Lung (tissue), 12 donors: Measurements from ENCODE around the gene HDGF. TPM values are rescaled to one million over a fixed set of nuclear protein-coding genes. Genes with fewer than 3 reads are reported as not detected.

Experiments
- ATAC-seq: fragments of 200-7000 bp; cut with Tn5 transposase; one replicate; pipeline ENCODE4 v1.9.1; 2020; ENCODE audit warnings: moderate number of reproducible peaks; ENCODE audit not compliant: insufficient read depth, low FRiP score
- DNase-seq, 3 donors: peaks; one replicate each; pipeline ENCODE4 v3.0.0-alpha.2; 2013 to 2017
- H3K27ac ChIP-seq, 2 donors: one replicate each; pipeline ENCODE4 v1.5.1; 2013; ENCODE audit warnings: mild to moderate bottlenecking in 2 of 2, moderate library complexity in 2 of 2, control low read depth in 1 of 2, inconsistent platforms in 1 of 2, low read depth in 1 of 2, low read length in 1 of 2
- H3K27me3 ChIP-seq, 3 donors: one replicate each; pipeline ENCODE4 v1.5.1; 2013; ENCODE audit warnings: low read length in 2 of 3; ENCODE audit not compliant: control insufficient read depth in 3 of 3, insufficient read depth in 3 of 3
- H3K36me3 ChIP-seq, 4 donors: one replicate each; pipeline ENCODE4 v1.5.1; 2013; ENCODE audit warnings: low read length in 4 of 4, mild to moderate bottlenecking in 1 of 4, moderate library complexity in 1 of 4; ENCODE audit not compliant: control insufficient read depth in 4 of 4, insufficient read depth in 4 of 4
- H3K4me1 ChIP-seq, 5 donors: one replicate each; pipeline ENCODE4 v1.5.1; 2013; ENCODE audit warnings: low read length in 5 of 5, mild to moderate bottlenecking in 2 of 5, moderate library complexity in 1 of 5; ENCODE audit not compliant: control insufficient read depth in 5 of 5, insufficient read depth in 5 of 5
- H3K4me3 ChIP-seq: one replicate; pipeline ENCODE4 v1.5.1; 2013; ENCODE audit warnings: mild to moderate bottlenecking, control low read depth, moderate library complexity
- H3K9ac ChIP-seq, 2 donors: one replicate each; pipeline ENCODE4 v1.5.1; 2013; ENCODE audit warnings: low read length in 2 of 2, control low read depth in 1 of 2; ENCODE audit not compliant: insufficient read depth in 1 of 2
- H3K9me3 ChIP-seq, 4 donors: one replicate each; pipeline ENCODE4 v1.5.1; 2013; ENCODE audit warnings: low read length in 3 of 4, mild to moderate bottlenecking in 1 of 4, moderate library complexity in 1 of 4; ENCODE audit not compliant: control insufficient read depth in 4 of 4, insufficient read depth in 3 of 4
- WGBS, 2 donors: extraction: QIAGEN DNeasy Blood & Tissue Kit; methylation state at CpG; one replicate each; pipeline ENCODE4 v1.1.7; 2013; 5-methylcytosine and 5-hydroxymethylcytosine counted together
- polyA plus RNA-seq, 2 donors: library from polyadenylated mRNA; stranded (reverse); fragments of 200-250 nt; gene quantifications; one replicate each; pipeline ENCODE4 v1.2.1, GENCODE V29; 2013
- total RNA-seq, 2 donors: library from RNA; depleted of rRNA in 1 of 2; stranded (reverse); fragments of >200 nt in 1 of 2; gene quantifications; one replicate each; pipeline ENCODE4 v1.2.1, GENCODE V29; 2014 to 2021
- TF ChIP-seq, protein P1 (sequence below): IDR thresholded peaks from 2 replicates; pipeline ENCODE4 v1.5.1; 2012; ENCODE audit warnings: mild to moderate bottlenecking; ENCODE audit errors: control extremely low read depth, extremely low read depth
- donor health status: control.
- donor health status: control.
- donor health status: Bipolar disorder and iron deficiency.
- donor health status: healthy.
- donor health status: DM: yes; HTN: yes; CAD: no.

Gene HDGF
- total and polyA plus RNA-seq, 4 donors, result 104 to 226 (median 185) TPM

DNA sequence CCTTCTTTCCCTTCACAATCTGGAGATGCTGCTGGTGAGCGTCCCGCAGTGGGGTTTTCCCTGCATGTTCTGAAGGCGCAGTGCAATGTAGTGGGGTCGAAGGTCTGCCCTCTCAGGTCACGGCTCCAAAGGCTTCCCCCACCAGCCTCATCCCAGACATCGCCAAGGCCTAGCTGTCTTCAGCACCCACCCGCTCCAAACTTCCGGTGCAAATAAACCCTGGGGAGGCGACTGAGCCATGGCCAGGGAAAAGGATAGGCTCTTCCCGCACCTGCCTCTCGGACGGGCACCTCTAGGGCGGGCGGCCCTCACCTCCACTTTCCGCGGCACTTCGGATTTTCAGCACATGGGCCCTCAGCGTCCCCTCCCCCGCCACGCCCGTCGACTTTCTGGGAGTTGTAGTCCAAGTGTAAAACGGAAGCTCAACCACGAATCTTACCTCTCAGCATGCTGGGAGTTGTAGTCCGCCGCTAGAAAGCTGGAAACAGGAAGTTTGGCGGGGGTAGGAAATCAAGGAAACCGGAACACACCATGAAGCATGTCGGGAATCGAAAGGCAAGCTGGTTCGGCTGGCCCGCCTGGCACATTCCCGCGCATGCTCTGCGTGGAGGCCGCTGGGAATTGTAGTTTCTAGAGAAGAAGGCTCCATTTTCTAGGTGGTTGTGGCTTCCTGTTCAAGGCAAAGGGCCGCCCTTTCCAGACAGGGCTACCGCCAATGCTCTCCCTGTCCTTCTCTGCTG lies 10.6 kb downstream of the HDGF start, which contains the start of gene MRPL24:
Gene MRPL24 (minus strand): TSS at position 348 of the 740 bp plus-strand sequence. CDS start 2,384 bp downstream, outside the sequence.
- peak; percentile 99 to 100 (median 100) for DNase-seq
- Histone ChIP-seq H3K9me3 (no peaks in the 10 kb centered on the region), H3K9ac (peak within 1 kb of the TSS in 1 of 2 donors; percentile 36), H3K4me1 (peaks cover 0 to 15% (median 0%) of the 10 kb centered on the region in 5 donors), H3K27me3 (no peaks in the 10 kb centered on the region), H3K36me3 (peaks cover 4 to 37% (median 18%) of the 10 kb centered on the region in 4 donors), H3K27ac (peak within 1 kb of the TSS; percentile 71 to 89), H3K4me3 (peak within 1 kb of the TSS; percentile 61)
- TF ChIP-seq, protein P1, sequence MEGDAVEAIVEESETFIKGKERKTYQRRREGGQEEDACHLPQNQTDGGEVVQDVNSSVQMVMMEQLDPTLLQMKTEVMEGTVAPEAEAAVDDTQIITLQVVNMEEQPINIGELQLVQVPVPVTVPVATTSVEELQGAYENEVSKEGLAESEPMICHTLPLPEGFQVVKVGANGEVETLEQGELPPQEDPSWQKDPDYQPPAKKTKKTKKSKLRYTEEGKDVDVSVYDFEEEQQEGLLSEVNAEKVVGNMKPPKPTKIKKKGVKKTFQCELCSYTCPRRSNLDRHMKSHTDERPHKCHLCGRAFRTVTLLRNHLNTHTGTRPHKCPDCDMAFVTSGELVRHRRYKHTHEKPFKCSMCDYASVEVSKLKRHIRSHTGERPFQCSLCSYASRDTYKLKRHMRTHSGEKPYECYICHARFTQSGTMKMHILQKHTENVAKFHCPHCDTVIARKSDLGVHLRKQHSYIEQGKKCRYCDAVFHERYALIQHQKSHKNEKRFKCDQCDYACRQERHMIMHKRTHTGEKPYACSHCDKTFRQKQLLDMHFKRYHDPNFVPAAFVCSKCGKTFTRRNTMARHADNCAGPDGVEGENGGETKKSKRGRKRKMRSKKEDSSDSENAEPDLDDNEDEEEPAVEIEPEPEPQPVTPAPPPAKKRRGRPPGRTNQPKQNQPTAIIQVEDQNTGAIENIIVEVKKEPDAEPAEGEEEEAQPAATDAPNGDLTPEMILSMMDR, result no peak
- WGBS, 2 donors, result 1% methylated on average over 38 of the region's 38 CpGs
- ATAC-seq, result peak; percentile 93

DNA sequence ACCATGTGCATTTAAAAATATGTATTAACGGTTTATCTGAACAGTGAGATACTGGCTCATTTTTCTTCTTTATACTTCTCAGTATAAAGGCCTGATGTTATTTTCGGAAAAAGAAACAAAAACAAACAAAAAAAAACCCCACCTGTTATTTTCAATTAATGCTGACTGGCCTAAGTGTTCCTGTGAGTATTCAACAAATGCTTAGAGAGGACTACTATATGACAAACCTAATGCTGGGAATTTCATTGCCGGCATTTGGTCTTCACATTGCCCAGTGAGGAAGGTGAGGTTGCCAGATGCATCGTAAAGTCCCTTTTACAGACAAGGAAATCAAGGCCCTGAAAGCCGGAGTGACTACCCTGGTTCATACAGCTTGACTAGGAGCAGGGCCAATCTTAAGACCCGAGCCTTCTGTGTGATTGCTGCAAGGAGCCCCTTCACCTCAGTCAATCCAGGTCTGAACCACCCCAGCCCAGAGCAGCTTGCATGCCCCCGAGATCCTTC lies 11.2 kb downstream of the HDGF start:
- TF ChIP-seq, protein P1, result no peak
- 22 to 23% methylated on average over 7 of the region's 7 CpGs for WGBS, 2 donors
- H3K36me3 ChIP-seq, result peaks cover 4 to 38% (median 15%) of the 10 kb centered on the region in 4 donors
- peak overlapping the region; percentile 61 for H3K4me3 ChIP-seq
- H3K9me3 ChIP-seq, result no peaks in the 10 kb centered on the region
- H3K27ac ChIP-seq, result peak overlapping the region; percentile 22 to 40
- peak overlapping the region in 1 of 2 donors; percentile 36 for H3K9ac ChIP-seq
- peaks cover 0 to 15% (median 0%) of the 10 kb centered on the region in 5 donors for H3K4me1 ChIP-seq
- DNase-seq (peak in 1 of 3 donors; percentile 24), ATAC-seq (peak; percentile 0)
- no peaks in the 10 kb centered on the region for H3K27me3 ChIP-seq

DNA sequence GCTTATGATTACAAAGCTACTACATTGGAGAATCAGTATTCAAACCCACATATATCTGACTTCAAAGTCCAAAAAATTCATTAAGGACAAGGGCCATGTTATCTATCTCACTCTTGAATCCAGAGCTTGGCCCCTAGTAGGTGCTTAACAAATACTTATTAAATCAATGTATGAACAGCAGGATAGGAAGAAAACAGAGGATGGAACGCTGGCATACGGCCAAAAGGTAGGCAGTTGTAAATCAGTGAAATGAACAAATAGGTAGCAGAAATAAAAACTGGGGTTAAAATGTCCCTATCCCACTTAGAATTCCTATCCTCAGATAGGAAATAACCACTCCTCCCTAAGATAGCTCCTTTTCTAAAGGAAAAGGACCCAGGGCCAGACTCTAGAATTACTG lies 12.6 kb downstream of the HDGF start:
- Histone ChIP-seq H3K4me3 (no peak overlapping the region), H3K27ac (no peak overlapping the region), H3K4me1 (peaks cover 0 to 15% (median 0%) of the 10 kb centered on the region in 5 donors), H3K9ac (no peak overlapping the region), H3K27me3 (no peaks in the 10 kb centered on the region), H3K9me3 (no peaks in the 10 kb centered on the region), H3K36me3 (peaks cover 3 to 33% (median 11%) of the 10 kb centered on the region in 4 donors)
- DNase-seq, result no peak
- ATAC-seq, result no peak
- 86 to 94% methylated on average over 2 of the region's 2 CpGs for WGBS, 2 donors
- TF ChIP-seq, protein P1, result no peak
